ENCODE measurements around the gene MYO7A.

Gene MYO7A

GRCh38 chr11:77159937-77160495 is 32.0 kb downstream of the MYO7A start:
- DNase-seq (ENCODE audit: low read depth in 4 of 4, low spot score in 1 of 4), result no peak

- DNase-seq (ENCODE audit: low read depth in 4 of 4, low spot score in 1 of 4), result no peak
Measured at GRCh38 chr11:77163271-77163670, 35.2 kb downstream of the MYO7A start.

GRCh38 chr11:77165066-77165465 is 37.0 kb downstream of the MYO7A start:
- no peak for DNase-seq (ENCODE audit: low read depth in 4 of 4, low spot score in 1 of 4)

- no peak for DNase-seq (ENCODE audit: low read depth in 4 of 4, low spot score in 1 of 4)
Measured at GRCh38 chr11:77166021-77166420, 38.0 kb downstream of the MYO7A start.

- no peak for DNase-seq (ENCODE audit: low read depth in 4 of 4, low spot score in 1 of 4)
Measured at GRCh38 chr11:77167111-77167626, 39.1 kb downstream of the MYO7A start.

GRCh38 chr11:77167791-77168190 is 39.7 kb downstream of the MYO7A start:
- DNase-seq (ENCODE audit: low read depth in 4 of 4, low spot score in 1 of 4), result no peak

- DNase-seq (ENCODE audit: low read depth in 4 of 4, low spot score in 1 of 4), result no peak
Measured at GRCh38 chr11:77170107-77170506, 42.1 kb downstream of the MYO7A start.

GRCh38 chr11:77171254-77171653 is 43.2 kb downstream of the MYO7A start:
- DNase-seq (ENCODE audit: low read depth in 4 of 4, low spot score in 1 of 4), result no peak

- no peak for DNase-seq (ENCODE audit: low read depth in 4 of 4, low spot score in 1 of 4)
Measured at GRCh38 chr11:77171885-77172665, 44.0 kb downstream of the MYO7A start.

- no peak for DNase-seq (ENCODE audit: low read depth in 4 of 4, low spot score in 1 of 4)
Measured at GRCh38 chr11:77172666-77172982, 44.6 kb downstream of the MYO7A start.

- DNase-seq (ENCODE audit: low read depth in 4 of 4, low spot score in 1 of 4), result no peak
Measured at GRCh38 chr11:77173494-77173893, 45.4 kb downstream of the MYO7A start.

GRCh38 chr11:77174559-77174958 is 46.5 kb downstream of the MYO7A start:
- DNase-seq (ENCODE audit: low read depth in 4 of 4, low spot score in 1 of 4), result no peak

- no peak for DNase-seq (ENCODE audit: low read depth in 4 of 4, low spot score in 1 of 4)
Measured at GRCh38 chr11:77175021-77175842, 47.2 kb downstream of the MYO7A start.

GRCh38 chr11:77175869-77176539 is 48.0 kb downstream of the MYO7A start:
- DNase-seq (ENCODE audit: low read depth in 4 of 4, low spot score in 1 of 4), result no peak

- DNase-seq (ENCODE audit: low read depth in 4 of 4, low spot score in 1 of 4), result no peak
Measured at GRCh38 chr11:77176996-77177395, 49.0 kb downstream of the MYO7A start.

- no peak for DNase-seq (ENCODE audit: low read depth in 4 of 4, low spot score in 1 of 4)
Measured at GRCh38 chr11:77178150-77178549, 50.1 kb downstream of the MYO7A start.

- no peak for DNase-seq (ENCODE audit: low read depth in 4 of 4, low spot score in 1 of 4)
Measured at GRCh38 chr11:77179048-77179447, 51.0 kb downstream of the MYO7A start.

GRCh38 chr11:77179681-77180080 is 51.6 kb downstream of the MYO7A start:
- no peak for DNase-seq (ENCODE audit: low read depth in 4 of 4, low spot score in 1 of 4)

- DNase-seq (ENCODE audit: low read depth in 4 of 4, low spot score in 1 of 4), result no peak
Measured at GRCh38 chr11:77180346-77180745, 52.3 kb downstream of the MYO7A start.

GRCh38 chr11:77181226-77181625 is 53.2 kb downstream of the MYO7A start:
- DNase-seq (ENCODE audit: low read depth in 4 of 4, low spot score in 1 of 4), result no peak

GRCh38 chr11:77181799-77182541 is 53.9 kb downstream of the MYO7A start:
- DNase-seq (ENCODE audit: low read depth in 4 of 4, low spot score in 1 of 4), result no peak
